HG03159 (cell line): Measurements from ENCODE around the gene RND1.
A peak's percentile ranks its signal among the peaks of the same experiment; 100 is the strongest.

Source experiments
- ATAC-seq: cut with Tn5 transposase; IDR thresholded peaks from one replicate; pipeline ENCODE4 v1.9.1; 2021; ENCODE audit warnings: mild to moderate bottlenecking, moderate library complexity; ENCODE audit not compliant: unreplicated experiment

The RND1 gene

GRCh38 chr12:48828841-48829575 lies 36.7 kb downstream of the RND1 start:
- ATAC-seq = no peak

GRCh38 chr12:48828293-48828692 lies 37.4 kb downstream of the RND1 start:
- no peak for ATAC-seq

DNA sequence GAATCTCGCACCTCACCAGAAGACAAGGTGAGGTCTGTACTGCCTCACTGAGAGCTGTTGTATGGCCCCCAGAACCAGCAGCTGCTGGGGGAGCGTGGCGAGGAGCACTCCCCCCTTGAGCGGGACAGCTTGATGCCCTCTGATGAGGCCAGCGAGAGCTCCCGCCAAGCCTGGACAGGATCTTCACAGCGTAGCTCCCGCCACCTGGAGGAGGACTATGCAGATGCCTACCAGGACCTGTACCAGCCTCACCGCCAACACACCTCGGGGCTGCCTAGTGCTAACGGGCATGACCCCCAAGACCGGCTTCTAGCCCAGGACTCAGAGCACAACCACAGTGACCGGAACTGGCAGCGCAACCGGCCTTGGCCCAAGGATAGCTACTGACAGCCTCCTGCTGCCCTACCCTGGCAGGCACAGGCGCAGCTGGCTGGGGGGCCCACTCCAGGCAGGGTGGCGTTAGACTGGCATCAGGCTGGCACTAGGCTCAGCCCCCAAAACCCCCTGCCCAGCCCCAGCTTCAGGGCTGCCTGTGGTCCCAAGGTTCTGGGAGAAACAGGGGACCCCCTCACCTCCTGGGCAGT lies 38.1 kb downstream of the RND1 start:
- no peak for ATAC-seq

GRCh38 chr12:48827026-48827425 lies 38.6 kb downstream of the RND1 start:
- ATAC-seq = no peak

DNA sequence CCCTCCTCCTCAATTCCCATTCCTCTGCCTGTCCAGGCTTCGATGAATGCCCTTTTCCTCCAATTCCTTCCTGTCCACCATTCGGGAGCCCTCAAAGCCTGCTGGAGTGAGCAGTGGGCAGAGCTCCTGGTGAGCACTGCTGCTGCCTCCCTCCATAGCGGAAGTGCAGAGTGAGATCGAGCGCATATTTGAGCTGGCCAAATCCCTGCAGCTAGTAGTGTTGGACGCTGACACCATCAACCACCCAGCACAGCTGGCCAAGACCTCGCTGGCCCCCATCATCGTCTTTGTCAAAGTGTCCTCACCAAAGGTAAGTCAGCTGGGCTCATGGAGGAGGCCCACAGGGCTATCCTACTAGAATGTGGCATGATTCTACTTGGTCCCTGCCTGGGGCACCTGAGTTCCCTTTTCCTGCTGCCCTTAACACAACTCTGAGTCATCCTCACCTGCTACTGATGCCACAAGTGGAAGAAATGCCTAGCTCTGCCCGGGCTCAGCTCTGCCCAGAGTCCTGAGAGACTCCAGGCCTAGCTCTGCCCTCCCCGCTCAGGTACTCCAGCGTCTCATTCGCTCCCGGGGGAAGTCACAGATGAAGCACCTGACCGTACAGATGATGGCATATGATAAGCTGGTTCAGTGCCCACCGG lies 39.3 kb downstream of the RND1 start:
- ATAC-seq = no peak

DNA sequence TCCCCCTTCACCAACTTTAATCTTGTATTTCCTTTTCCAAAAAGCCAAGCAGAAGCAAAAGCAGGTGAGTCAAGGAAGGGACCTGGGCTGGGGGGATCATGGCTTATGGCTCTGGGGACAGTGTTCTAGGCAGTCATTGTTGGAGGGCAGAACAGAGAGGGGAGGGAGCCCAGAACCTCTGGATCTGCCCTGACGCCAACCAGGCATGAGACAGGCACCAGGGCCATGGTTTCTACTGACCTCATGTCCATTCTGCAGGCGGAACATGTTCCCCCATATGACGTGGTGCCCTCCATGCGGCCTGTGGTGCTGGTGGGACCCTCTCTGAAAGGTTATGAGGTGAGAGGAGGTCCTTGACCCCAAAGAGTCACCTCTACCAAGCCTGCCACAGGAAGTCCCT lies 40.8 kb downstream of the RND1 start:
- ATAC-seq = no peak

DNA sequence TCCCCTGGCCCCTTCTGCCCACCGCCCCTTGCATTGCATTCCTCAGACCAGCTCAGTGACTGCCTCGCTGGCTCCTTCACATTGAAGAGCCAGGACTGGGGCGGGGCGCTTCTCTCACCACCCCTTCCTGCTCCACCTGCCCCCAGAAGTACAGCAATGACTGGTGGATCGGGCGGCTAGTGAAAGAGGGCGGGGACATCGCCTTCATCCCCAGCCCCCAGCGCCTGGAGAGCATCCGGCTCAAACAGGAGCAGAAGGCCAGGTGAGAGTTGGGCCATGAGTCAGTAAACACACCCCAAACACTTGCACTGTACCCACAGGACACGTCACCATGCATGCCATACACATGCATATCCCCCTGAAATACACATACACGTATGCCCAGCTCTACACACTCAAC lies 41.6 kb downstream of the RND1 start:
- ATAC-seq = no peak

DNA sequence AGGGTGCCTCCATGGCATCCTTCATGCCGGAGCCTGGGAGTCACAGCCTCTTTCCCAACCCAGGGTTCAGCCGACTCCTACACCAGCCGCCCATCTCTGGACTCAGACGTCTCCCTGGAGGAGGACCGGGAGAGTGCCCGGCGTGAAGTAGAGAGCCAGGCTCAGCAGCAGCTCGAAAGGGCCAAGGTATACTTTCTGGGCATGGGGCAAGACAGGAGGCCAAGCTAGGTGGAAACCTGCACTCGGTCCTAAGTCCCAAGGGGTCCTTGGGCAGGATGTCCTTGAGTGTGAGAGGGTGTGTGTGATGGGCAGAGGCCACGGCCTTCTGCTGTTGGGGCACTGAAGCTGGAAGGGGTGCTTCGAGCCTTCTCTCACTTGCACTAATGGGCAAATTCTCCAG lies 42.4 kb downstream of the RND1 start:
- no peak for ATAC-seq

DNA sequence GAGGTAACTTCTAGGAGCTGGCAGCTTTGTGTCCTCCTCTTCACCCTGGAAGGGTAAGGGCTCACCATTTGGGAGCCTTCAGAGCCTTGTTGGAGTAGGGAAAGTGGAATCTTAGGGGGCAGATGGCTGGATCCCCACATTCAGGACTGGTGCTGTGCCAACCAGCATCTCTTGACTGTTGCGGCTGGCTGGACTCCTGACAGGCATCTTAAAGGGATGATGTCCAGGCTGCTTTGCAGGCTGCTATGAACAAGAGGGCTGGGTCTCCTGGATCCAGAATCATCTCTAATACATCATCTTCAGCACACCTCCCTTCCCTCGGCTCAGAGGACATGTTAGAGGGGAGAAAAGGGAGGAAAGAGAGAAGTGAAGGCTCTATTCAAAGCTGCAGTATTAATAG lies 43.0 kb downstream of the RND1 start:
- no peak for ATAC-seq

DNA sequence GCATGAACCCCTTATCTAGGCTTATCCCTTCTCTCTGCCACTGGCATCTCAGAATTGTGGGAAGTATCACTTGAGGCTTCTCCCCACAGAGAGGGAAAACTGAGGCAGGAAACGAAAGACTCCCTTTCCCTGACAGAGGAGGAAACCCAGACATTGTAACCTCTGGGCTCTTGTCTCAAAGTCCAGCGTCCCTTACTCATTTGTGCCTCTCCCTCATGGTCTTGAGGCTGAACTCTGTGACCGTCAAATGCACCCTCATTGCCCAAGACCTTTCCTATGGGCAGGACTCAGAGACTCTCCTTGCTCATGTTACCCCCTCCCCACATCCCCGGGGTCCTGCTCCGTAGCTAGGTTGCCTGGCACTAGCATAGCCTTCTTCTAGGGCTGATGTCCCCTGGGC lies 43.5 kb downstream of the RND1 start:
- no peak for ATAC-seq

DNA sequence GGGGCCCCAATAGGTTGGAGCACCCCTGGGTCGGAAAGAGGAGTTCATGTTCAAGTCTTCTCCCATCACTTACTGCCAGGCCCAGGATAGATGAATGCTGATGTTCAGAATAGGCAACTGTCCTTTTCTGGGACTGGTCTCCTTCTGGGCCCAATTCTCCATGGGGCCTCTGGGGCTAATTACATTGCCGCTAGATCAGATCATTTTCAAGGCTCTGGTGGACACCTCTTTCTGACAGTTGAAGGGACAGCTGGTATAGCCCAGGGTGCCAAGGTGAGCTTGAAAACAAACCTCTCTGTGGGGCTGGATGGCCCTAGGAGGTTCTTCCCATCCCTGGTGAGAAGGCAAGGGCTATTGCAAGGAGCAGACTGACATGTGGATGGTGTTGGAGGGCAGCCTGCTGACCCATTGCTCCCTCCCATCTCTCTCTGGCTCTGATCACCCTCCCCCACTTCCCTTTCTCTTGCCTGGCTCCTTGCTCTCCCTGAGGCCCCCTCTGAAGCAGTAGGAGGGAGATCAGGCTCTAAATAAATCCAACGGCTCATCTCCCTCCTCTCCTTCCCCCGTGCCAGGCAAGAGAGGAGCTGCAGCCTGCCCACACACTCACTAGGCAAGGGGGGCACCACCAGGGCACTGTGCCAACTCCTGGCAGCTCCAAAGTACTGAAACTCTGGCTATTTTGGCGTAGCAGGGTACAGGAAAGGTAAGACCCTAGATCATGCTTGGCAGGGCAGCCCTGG lies 45.5 kb downstream of the RND1 start:
- ATAC-seq = no peak

DNA sequence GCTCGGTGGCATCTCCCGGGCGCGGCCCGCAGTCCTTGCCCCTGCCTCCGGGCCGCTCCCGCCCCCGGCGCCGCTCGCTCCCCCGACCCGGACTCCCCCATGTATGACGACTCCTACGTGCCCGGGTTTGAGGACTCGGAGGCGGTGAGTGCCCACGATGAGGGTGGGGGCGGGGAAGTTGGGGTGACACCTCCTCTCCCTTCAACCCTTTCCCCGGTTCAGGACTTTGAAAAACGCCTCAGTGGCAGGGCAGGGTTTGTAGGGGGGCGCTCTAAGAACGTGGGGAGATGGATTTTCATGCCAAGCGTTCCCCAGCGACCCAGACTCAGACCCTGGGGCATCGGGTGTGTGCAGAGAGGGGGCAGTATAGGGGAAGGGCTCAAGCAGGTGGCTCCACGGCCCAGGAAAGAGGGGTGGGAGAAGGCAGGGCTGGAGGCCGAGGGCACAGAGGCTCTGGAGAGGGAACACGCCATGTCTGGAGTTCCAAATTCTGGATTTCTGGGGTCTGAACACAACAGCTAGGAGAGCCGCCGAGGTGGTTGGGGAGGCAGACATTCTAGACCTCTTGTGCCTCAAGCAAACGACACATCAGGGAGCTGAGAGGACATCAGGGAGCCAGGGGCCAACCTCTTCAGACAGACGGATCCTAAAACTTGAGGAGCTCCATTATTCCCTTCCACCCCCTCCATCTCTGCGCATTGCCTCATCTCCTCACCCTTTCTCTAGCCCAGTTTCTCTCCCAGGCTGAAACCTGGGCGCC lies 46.7 kb downstream of the RND1 start:
- no peak for ATAC-seq

GRCh38 chr12:48817873-48818830 lies 47.5 kb downstream of the RND1 start, which contains the start of gene CACNB3:
CACNB3 (plus strand) TSS chr12:48818496; CDS start chr12:48818930, 434 bp downstream.
- ATAC-seq = no peak

- no peak for ATAC-seq
Measured at GRCh38 chr12:48816143-48816854, 49.4 kb downstream of the RND1 start.

- ATAC-seq = peak; percentile 31
Measured at GRCh38 chr12:48815126-48816110, 50.3 kb downstream of the RND1 start.

GRCh38 chr12:48814262-48815125 lies 51.2 kb downstream of the RND1 start:
- peak; percentile 77 for ATAC-seq
